ENCODE results near the gene GALK2.
A peak's percentile ranks its signal among the peaks of the same experiment; 100 is the strongest.

The GALK2 gene

GRCh38 chr15:49169880-49170597 lies at the start of gene GALK2:
GALK2 (plus strand) TSS chr15:49170247; CDS start chr15:49170323, 76 bp downstream.
- H3K4me3 ChIP-seq (ENCODE audit: low read depth, low read length), result peak within 1 kb of the TSS; percentile 80

GRCh38 chr15:49120832-49121231 lies 49.2 kb upstream of the GALK2 start:
- H3K4me3 ChIP-seq (ENCODE audit: low read depth, low read length), result no peak overlapping the region

GRCh38 chr15:49121901-49122300 lies 48.1 kb upstream of the GALK2 start:
- no peak overlapping the region for H3K4me3 ChIP-seq (ENCODE audit: low read depth, low read length)

- no peak overlapping the region for H3K4me3 ChIP-seq (ENCODE audit: low read depth, low read length)
Observed at GRCh38 chr15:49122541-49123062, 47.4 kb upstream of the GALK2 start.

GRCh38 chr15:49124371-49124770 lies 45.7 kb upstream of the GALK2 start:
- H3K4me3 ChIP-seq (ENCODE audit: low read depth, low read length), result no peak overlapping the region

- no peak overlapping the region for H3K4me3 ChIP-seq (ENCODE audit: low read depth, low read length)
Observed at GRCh38 chr15:49131403-49131802, 38.6 kb upstream of the GALK2 start.

- no peak overlapping the region for H3K4me3 ChIP-seq (ENCODE audit: low read depth, low read length)
Observed at GRCh38 chr15:49134683-49135341, 35.2 kb upstream of the GALK2 start.

- H3K4me3 ChIP-seq (ENCODE audit: low read depth, low read length), result no peak overlapping the region
Observed at GRCh38 chr15:49135342-49135857, 34.6 kb upstream of the GALK2 start.

- H3K4me3 ChIP-seq (ENCODE audit: low read depth, low read length), result no peak overlapping the region
Observed at GRCh38 chr15:49135911-49136310, 34.1 kb upstream of the GALK2 start.

- no peak overlapping the region for H3K4me3 ChIP-seq (ENCODE audit: low read depth, low read length)
Observed at GRCh38 chr15:49137861-49138260, 32.2 kb upstream of the GALK2 start.

- no peak overlapping the region for H3K4me3 ChIP-seq (ENCODE audit: low read depth, low read length)
Observed at GRCh38 chr15:49145651-49146609, 24.1 kb upstream of the GALK2 start.

- no peak overlapping the region for H3K4me3 ChIP-seq (ENCODE audit: low read depth, low read length)
Observed at GRCh38 chr15:49148298-49148697, 21.7 kb upstream of the GALK2 start.

GRCh38 chr15:49148727-49149126 lies 21.3 kb upstream of the GALK2 start:
- H3K4me3 ChIP-seq (ENCODE audit: low read depth, low read length), result no peak overlapping the region

- no peak overlapping the region for H3K4me3 ChIP-seq (ENCODE audit: low read depth, low read length)
Observed at GRCh38 chr15:49151831-49152230, 18.2 kb upstream of the GALK2 start.

GRCh38 chr15:49152552-49153312 lies 17.3 kb upstream of the GALK2 start:
- H3K4me3 ChIP-seq (ENCODE audit: low read depth, low read length), result no peak overlapping the region

- peak overlapping the region; percentile 83 for H3K4me3 ChIP-seq (ENCODE audit: low read depth, low read length)
Observed at GRCh38 chr15:49154359-49154758, 15.7 kb upstream of the GALK2 start.

- peak overlapping the region; percentile 83 for H3K4me3 ChIP-seq (ENCODE audit: low read depth, low read length)
Observed at GRCh38 chr15:49154799-49155109, 15.3 kb upstream of the GALK2 start.

GRCh38 chr15:49155110-49155833 lies 14.8 kb upstream of the GALK2 start, which contains the start of gene COPS2:
COPS2 (minus strand) TSS chr15:49155599; CDS start chr15:49155578, 21 bp downstream.
- peak within 1 kb of the TSS; percentile 83 for H3K4me3 ChIP-seq (ENCODE audit: low read depth, low read length)

GRCh38 chr15:49155834-49156627 lies 14.0 kb upstream of the GALK2 start:
- H3K4me3 ChIP-seq (ENCODE audit: low read depth, low read length), result peak overlapping the region; percentile 83
